A549 (cell line): ENCODE data around the gene TPST1. TPM values are rescaled to one million over a fixed set of nuclear protein-coding genes. Genes with fewer than 3 reads are reported as not detected.
A peak's percentile ranks its signal among the peaks of the same experiment; 100 is the strongest.
"Not testable (repeated sequence)": the region's sequence is repeated elsewhere in the genome, so short reads cannot be mapped to it uniquely, and the experiment has no call there.

Experiments used
- ATAC-seq, 2 experiments: fragments of 200-7000 bp in 1 of 2; fragments of >200 bp in 1 of 2; cut with Nextera tagmentation in 1 of 2; cut with Tn5 transposase in 1 of 2; 3 replicates each; pipeline versions ENCODE4 v1.8.0 to v1.9.1; 2018 to 2020; ENCODE audit warnings: mild to moderate bottlenecking in 1 of 2, moderate library complexity in 1 of 2
- CTCF ChIA-PET: fragments of 300-600 bp; sonication (Branson Sonifier 250); formaldehyde crosslinking; extraction: SDS; loops from one replicate; lab custom pipeline; 2021; ENCODE audit warnings: antibody characterized with exemption, inconsistent platforms; lab: Yijun Ruan, JAX
- POLR2A ChIA-PET: fragments of 350-600 bp; formaldehyde crosslinking; extraction: SDS; loops from one replicate; lab custom pipeline; 2021; ENCODE audit warnings: antibody characterized with exemption, inconsistent platforms; lab: Yijun Ruan, JAX
- DNase-seq, 2 experiments: peaks; one replicate each; pipeline versions ENCODE4 v3.0.0 to v3.0.0-alpha.2; 2011 to 2016; ENCODE audit warnings: low read depth in 1 of 2, low spot score in 1 of 2
- FAIRE-seq: peaks from 2 replicates; lab custom pipeline; 2011; peaks lifted over from hg19 to GRCh38; lab: Jason Lieb, UNC
- H3K27ac ChIP-seq, 2 experiments: fragments of >200 bp; sonication (Bioruptor Twin); formaldehyde crosslinking; 3 replicates each; pipeline ENCODE4 v1.5.1; 2016 to 2017
- H3K4me1 ChIP-seq: fragments of >200 bp; sonication (Bioruptor Twin); formaldehyde crosslinking; 3 replicates; pipeline ENCODE4 v1.6.1; 2016
- H3K4me2 ChIP-seq: fragments of >200 bp; sonication (Bioruptor Twin); formaldehyde crosslinking; 3 replicates; pipeline ENCODE4 v1.6.1; 2016
- H3K4me3 ChIP-seq: fragments of >200 bp; sonication (Bioruptor Twin); formaldehyde crosslinking; 3 replicates; pipeline ENCODE4 v1.5.1; 2016
- H3K9me3 ChIP-seq: fragments of >200 bp; sonication (Bioruptor Twin); formaldehyde crosslinking; 3 replicates; pipeline ENCODE4 v1.6.1; 2016
- BHLHE40 ChIP-seq: IDR thresholded peaks from 2 replicates; pipeline ENCODE4 v1.6.1; 2012; ENCODE audit warnings: low read depth, low read length, inconsistent platforms
- CBX2 ChIP-seq: fragments of 200-600 bp; sonication (generic); IDR thresholded peaks from 2 replicates; pipeline ENCODE4 v1.6.1; 2016; ENCODE audit warnings: low read depth, mild to moderate bottlenecking, borderline replicate concordance
- FOXS1 ChIP-seq: fragments of 250-450 bp; sonication (Bioruptor Pico); IDR thresholded peaks from 2 replicates; pipeline ENCODE4 v1.5.0; 2020; ENCODE audit warnings: mild to moderate bottlenecking, moderate library complexity
- HOXA7 ChIP-seq: fragments of 250-450 bp; sonication (Bioruptor Pico); IDR thresholded peaks from 2 replicates; pipeline ENCODE4 v1.5.0; 2020; ENCODE audit warnings: mild to moderate bottlenecking, moderate library complexity
- HOXB13 ChIP-seq: fragments of 250-450 bp; sonication (Bioruptor Pico); IDR thresholded peaks from 2 replicates; pipeline ENCODE4 v1.5.0; 2020; ENCODE audit warnings: low read depth, mild to moderate bottlenecking, moderate library complexity
- JUN ChIP-seq, 2 experiments: fragments of >200 bp; sonication (Bioruptor Twin); formaldehyde crosslinking; IDR thresholded peaks; 2 replicates in 1 of 2; 3 replicates in 1 of 2; pipeline ENCODE4 v1.6.1; 2016 to 2017
- POLR2A ChIP-seq: IDR thresholded peaks from 2 replicates; pipeline ENCODE4 v1.6.1; 2012; ENCODE audit warnings: mild to moderate bottlenecking, low read length
- RARB ChIP-seq: fragments of 250-450 bp; sonication (Bioruptor Pico); IDR thresholded peaks from 2 replicates; pipeline ENCODE4 v1.8.0; 2021; ENCODE audit warnings: mild to moderate bottlenecking, moderate library complexity
- SREBF2 ChIP-seq: fragments of 450-650 bp; IDR thresholded peaks from 2 replicates; pipeline ENCODE4 v1.6.1; 2014; ENCODE audit warnings: mild to moderate bottlenecking, moderate library complexity
- TP53 ChIP-seq: fragments of 250-450 bp; sonication (Bioruptor Pico); IDR thresholded peaks from 2 replicates; pipeline ENCODE4 v1.5.0; 2021; ENCODE audit warnings: mild to moderate bottlenecking, moderate library complexity
- ZFP36 ChIP-seq: fragments of 450-650 bp; IDR thresholded peaks from 2 replicates; pipeline ENCODE4 v1.6.1; 2014; ENCODE audit warnings: borderline replicate concordance; ENCODE audit not compliant: partially characterized antibody
- ZNF302 ChIP-seq: fragments of 250-450 bp; sonication (Bioruptor Pico); IDR thresholded peaks from 2 replicates; pipeline ENCODE4 v1.9.0; 2021; ENCODE audit warnings: inconsistent platforms, mild to moderate bottlenecking, moderate library complexity
- WGBS: methylation state at CpG from one replicate; pipeline ENCODE4 v1.1.6; 2017; ENCODE audit errors: missing lambda C conversion rate; 5-methylcytosine and 5-hydroxymethylcytosine counted together
- polyA plus RNA-seq, 4 experiments: library from polyadenylated mRNA; depleted of rRNA in 3 of 4; stranded (reverse); fragments of >200 nt; fragmentation: RNase III in 1 of 4; extraction: RNeasy Plus Mini Kit Qiagen cat#74134 plus additional on column Dnase treatment in 1 of 4; gene quantifications; 2 replicates in 3 of 4; 3 replicates in 1 of 4; pipeline ENCODE4 v1.2.3, GENCODE V29; 2011 to 2017
- TF ChIP-seq, protein P1 (sequence below): IDR thresholded peaks from 2 replicates; pipeline ENCODE4 v1.6.1; 2012
- TF ChIP-seq, protein P2 (sequence below): fragments of >200 bp; sonication (Bioruptor Twin); formaldehyde crosslinking; IDR thresholded peaks from 3 replicates; pipeline ENCODE4 v1.5.1; 2016
- TF ChIP-seq, protein P3 (sequence below): IDR thresholded peaks from 2 replicates; pipeline ENCODE4 v1.6.1; 2012; ENCODE audit warnings: low read depth, borderline replicate concordance

The TPST1 gene
- polyA plus RNA-seq, 2 of the 4 experiments (the other 2 are of a cell fraction) = 14.6 to 20.4 TPM

DNA sequence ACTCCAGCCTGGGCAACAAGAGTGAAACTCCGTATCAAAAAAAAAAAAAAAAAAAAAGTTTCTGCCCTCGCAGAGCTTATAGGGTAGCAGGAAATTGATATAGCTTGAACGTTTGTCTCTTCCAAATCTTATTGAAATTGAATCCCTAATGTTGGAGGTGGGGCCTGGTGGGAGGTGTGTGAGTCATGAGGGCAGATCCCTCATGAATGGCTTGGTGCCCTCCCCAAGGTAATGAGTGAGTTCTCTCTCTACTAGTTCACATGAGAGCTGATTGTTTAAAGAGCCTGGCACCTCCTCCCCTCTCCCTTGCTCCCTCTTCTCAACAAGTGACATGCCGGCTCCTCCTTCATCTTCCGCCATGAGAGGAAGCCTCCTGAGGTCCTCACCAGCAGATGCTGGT lies 193.7 kb downstream of the TPST1 start:
- 77% methylated on average over 5 of the region's 5 CpGs for WGBS
- H3K27ac ChIP-seq, H3K4me1 ChIP-seq, H3K4me3 ChIP-seq, H3K9me3 ChIP-seq, DNase-seq, ATAC-seq, H3K4me2 ChIP-seq, FAIRE-seq, POLR2A ChIA-PET: not testable (repeated sequence)
- CTCF ChIA-PET = interaction anchor here (0.6 kb wide), 1 partner anchor 218 kb away, joined by 4 read pairs; no protein-coding TSS in a partner anchor

DNA sequence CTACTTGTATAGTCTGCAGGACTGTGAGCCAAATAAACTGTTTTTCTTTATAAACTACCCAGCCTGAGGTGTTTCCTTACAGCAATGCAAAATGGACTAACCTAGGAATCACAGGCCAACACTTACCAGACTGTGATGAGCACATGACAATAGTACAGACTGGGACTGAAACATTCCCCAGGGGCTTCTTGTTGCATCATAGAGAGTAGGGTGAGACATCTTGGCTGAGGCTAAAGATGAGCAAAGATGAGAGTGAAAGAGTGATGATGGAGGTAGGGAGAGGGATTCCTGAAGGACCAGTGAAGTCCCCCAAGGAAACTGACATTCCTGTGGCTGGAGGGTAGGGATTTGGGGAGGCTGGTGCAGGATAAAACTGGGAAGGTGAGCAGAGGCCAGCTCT lies 194.4 kb downstream of the TPST1 start:
- CTCF ChIA-PET = interaction anchor here (0.6 kb wide), 1 partner anchor 217 kb away, joined by 4 read pairs; no protein-coding TSS in a partner anchor
- Histone ChIP-seq H3K4me1 (peaks cover 9% of the 10 kb centered on the region; the same call in 2 of the 3 replicates), H3K9me3 (no peaks in the 10 kb centered on the region), H3K4me2 (no peak overlapping the region), H3K4me3 (no peak overlapping the region), H3K27ac (no peak overlapping the region)
- no peak for DNase-seq
- FAIRE-seq = no peak
- TF ChIP-seq ZNF302 (CRISPR knock-in tag) = no peak
- no peak for TF ChIP-seq HOXA7 (CRISPR knock-in tag)
- no peak for ATAC-seq
- POLR2A ChIA-PET = no interaction called here

DNA sequence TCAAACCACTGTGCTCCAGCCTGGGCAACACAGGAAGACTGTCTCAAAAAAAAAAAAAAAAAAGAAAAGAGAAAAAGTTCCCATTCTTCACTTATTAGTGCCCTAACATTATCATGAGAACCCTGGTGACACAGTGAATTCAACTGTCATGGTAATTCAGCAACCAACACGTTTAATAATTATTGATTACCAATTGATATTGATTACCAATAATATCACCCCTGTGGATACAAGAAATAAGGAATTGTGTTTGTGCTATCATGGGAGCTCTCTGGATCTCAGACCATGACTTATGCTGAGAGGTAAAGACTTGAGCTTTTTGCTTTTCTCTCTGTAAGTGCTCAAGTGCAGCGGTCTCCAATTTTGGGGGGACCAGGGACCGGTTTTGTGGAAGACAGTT lies 195.3 kb downstream of the TPST1 start:
- CTCF ChIA-PET = no interaction called here
- FAIRE-seq = no peak
- Histone ChIP-seq H3K4me2 (no peak overlapping the region), H3K4me1 (peaks cover 6% of the 10 kb centered on the region; the same call in 2 of the 3 replicates), H3K9me3 (no peaks in the 10 kb centered on the region), H3K4me3 (no peak overlapping the region), H3K27ac (no peak overlapping the region)
- WGBS = 70% methylated on average over 3 of the region's 3 CpGs
- POLR2A ChIA-PET = interaction anchor here (0.5 kb wide), 1 partner anchor 19 kb away, joined by 4 read pairs; no protein-coding TSS in a partner anchor
- TF ChIP-seq, protein P1, sequence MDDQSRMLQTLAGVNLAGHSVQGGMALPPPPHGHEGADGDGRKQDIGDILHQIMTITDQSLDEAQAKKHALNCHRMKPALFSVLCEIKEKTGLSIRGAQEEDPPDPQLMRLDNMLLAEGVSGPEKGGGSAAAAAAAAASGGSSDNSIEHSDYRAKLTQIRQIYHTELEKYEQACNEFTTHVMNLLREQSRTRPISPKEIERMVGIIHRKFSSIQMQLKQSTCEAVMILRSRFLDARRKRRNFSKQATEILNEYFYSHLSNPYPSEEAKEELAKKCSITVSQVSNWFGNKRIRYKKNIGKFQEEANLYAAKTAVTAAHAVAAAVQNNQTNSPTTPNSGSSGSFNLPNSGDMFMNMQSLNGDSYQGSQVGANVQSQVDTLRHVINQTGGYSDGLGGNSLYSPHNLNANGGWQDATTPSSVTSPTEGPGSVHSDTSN = no peak
- no peak for TF ChIP-seq BHLHE40
- no peak for TF ChIP-seq JUN (IDR thresholded peaks at IDR 0.05)
- TF ChIP-seq POLR2A = no peak
- no peak for TF ChIP-seq HOXB13 (CRISPR knock-in tag)
- no peak for TF ChIP-seq TP53 (CRISPR knock-in tag)
- no peak for TF ChIP-seq SREBF2
- no peak for ATAC-seq
- DNase-seq = no peak

DNA sequence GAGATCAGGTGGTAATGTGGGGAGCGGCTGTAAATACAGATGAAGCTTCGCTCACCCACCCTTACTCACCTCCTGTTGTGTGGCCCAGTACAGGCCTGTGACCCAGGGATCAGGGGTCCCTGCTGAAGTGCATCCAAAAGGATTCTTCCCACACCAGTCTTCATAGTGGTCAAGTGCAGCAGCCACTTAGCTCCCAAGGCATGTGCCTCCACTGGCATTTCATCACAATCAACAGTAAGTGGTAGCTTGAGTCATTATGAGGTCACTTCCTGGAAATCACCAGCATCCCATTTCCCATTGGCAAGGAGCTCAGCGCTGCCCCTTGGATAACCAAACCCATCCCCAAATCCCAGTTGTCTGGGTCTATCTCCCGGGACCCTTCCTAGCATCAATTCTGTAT lies 196.0 kb downstream of the TPST1 start:
- ATAC-seq, H3K4me2 ChIP-seq, H3K27ac ChIP-seq, H3K4me3 ChIP-seq, CTCF ChIA-PET, DNase-seq, FAIRE-seq, H3K4me1 ChIP-seq, H3K9me3 ChIP-seq: not testable (repeated sequence)
- 92% methylated on average over 4 of the region's 4 CpGs for WGBS
- POLR2A ChIA-PET = interaction anchor here (0.5 kb wide), 1 partner anchor 18 kb away, joined by 4 read pairs; no protein-coding TSS in a partner anchor

DNA sequence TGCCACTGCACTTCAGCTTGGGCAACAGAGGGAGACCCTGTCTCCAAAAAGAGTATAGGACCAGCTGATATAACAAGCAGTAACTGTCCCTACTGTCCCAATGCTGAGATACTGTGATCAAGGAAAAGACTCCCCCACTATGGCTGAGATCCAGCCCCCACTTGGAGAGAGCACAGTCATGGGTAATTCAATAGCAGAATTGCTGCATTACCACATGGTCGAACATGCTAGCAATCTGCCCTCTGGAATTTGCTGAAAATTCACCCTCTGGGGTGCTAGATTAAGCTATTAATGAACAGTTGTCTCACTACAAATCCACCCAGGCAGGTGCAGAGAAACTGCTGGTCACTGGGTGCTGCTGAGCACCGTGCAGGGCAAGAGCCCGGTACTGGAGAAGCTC lies 196.8 kb downstream of the TPST1 start:
- H3K4me1 ChIP-seq, DNase-seq, H3K27ac ChIP-seq, ATAC-seq, H3K9me3 ChIP-seq, CTCF ChIA-PET, H3K4me2 ChIP-seq, FAIRE-seq, H3K4me3 ChIP-seq, POLR2A ChIA-PET: not testable (repeated sequence)
- 80% methylated on average over 3 of the region's 3 CpGs for WGBS

DNA sequence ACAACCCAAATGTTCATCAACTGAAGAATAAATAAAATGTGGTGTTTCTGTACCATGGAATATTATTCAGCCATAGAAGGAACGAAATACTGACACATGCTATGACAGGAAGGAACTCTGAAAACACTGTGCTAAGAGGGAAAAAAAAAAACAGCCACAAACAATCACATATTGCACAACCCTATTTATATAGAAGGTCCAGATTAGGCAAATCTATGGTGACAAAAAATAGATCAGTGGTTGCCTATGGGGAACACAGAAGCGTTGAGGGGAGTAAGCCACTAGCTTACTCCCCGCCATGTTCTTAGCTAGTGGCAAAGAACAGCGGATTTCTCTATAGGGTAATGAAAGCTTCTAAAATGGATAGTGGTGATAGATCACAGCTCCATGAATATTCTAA lies 198.4 kb downstream of the TPST1 start:
- Histone ChIP-seq H3K4me3 (no peak overlapping the region), H3K27ac (no peak overlapping the region), H3K4me2 (no peak overlapping the region), H3K4me1 (no peaks in the 10 kb centered on the region), H3K9me3 (no peaks in the 10 kb centered on the region)
- ATAC-seq = no peak
- POLR2A ChIA-PET = no interaction called here
- TF ChIP-seq CBX2 (no peak), HOXB13 (CRISPR knock-in tag) (no peak), POLR2A (no peak), SREBF2 (no peak), ZFP36 (no peak), FOXS1 (no peak), RARB (CRISPR knock-in tag) (no peak)
- TF ChIP-seq, protein P1 = no peak
- TF ChIP-seq, protein P2, sequence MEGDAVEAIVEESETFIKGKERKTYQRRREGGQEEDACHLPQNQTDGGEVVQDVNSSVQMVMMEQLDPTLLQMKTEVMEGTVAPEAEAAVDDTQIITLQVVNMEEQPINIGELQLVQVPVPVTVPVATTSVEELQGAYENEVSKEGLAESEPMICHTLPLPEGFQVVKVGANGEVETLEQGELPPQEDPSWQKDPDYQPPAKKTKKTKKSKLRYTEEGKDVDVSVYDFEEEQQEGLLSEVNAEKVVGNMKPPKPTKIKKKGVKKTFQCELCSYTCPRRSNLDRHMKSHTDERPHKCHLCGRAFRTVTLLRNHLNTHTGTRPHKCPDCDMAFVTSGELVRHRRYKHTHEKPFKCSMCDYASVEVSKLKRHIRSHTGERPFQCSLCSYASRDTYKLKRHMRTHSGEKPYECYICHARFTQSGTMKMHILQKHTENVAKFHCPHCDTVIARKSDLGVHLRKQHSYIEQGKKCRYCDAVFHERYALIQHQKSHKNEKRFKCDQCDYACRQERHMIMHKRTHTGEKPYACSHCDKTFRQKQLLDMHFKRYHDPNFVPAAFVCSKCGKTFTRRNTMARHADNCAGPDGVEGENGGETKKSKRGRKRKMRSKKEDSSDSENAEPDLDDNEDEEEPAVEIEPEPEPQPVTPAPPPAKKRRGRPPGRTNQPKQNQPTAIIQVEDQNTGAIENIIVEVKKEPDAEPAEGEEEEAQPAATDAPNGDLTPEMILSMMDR = no peak
- TF ChIP-seq, protein P3, sequence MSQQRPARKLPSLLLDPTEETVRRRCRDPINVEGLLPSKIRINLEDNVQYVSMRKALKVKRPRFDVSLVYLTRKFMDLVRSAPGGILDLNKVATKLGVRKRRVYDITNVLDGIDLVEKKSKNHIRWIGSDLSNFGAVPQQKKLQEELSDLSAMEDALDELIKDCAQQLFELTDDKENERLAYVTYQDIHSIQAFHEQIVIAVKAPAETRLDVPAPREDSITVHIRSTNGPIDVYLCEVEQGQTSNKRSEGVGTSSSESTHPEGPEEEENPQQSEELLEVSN = no peak
- 92% methylated on average over 4 of the region's 4 CpGs for WGBS
- no peak for DNase-seq
- peak; percentile 23 for FAIRE-seq
- CTCF ChIA-PET = interaction anchor here (0.5 kb wide), 1 partner anchor 576 kb away, joined by 3 read pairs; no protein-coding TSS in a partner anchor
